Measurements from ENCODE around the gene RAP1GAP. TPM values are rescaled to one million over a fixed set of nuclear protein-coding genes. Genes with fewer than 3 reads are reported as not detected.

Gene RAP1GAP
- total and polyA plus RNA-seq, 4 donors: 8.6 to 23.1 (median 11.3) TPM

GRCh38 chr1:21667348-21668231 is 1.6 kb downstream of the RAP1GAP start:
- peaks cover 10 to 34% (median 24%) of the 10 kb centered on the region in 4 donors for H3K4me1 ChIP-seq (ENCODE audit: control insufficient read depth in 4 of 4, insufficient read depth in 4 of 4, low read length in 3 of 4)
- no peak overlapping the region for H3K4me3 ChIP-seq (ENCODE audit: low read depth in 1 of 3, low read length in 3 of 3)
- H3K9ac ChIP-seq (ENCODE audit: low read depth in 1 of 2, low read length in 2 of 2): no peak overlapping the region
- no peaks in the 10 kb centered on the region for H3K27me3 ChIP-seq (ENCODE audit: control insufficient read depth in 4 of 4, insufficient read depth in 4 of 4, low read length in 3 of 4)
- DNase-seq (ENCODE audit: low spot score): no peak
- 79% methylated on average over 11 of the region's 11 CpGs for WGBS
- H3K36me3 ChIP-seq (ENCODE audit: control insufficient read depth in 4 of 4, insufficient read depth in 3 of 4, low read depth in 1 of 4, low read length in 3 of 4): no peaks in the 10 kb centered on the region
- TF ChIP-seq HNF4G (IDR thresholded peaks at IDR 0.05) (no peak), REST (IDR thresholded peaks at IDR 0.05) (no peak), CTCF (IDR thresholded peaks at IDR 0.05; ENCODE audit: low read depth, low read length, missing input control) (no peak), GABPA (IDR thresholded peaks at IDR 0.05 in 1 of 2, conservative IDR thresholded peaks at IDR 0.05 in 1 of 2) (no peak), ZBTB33 (IDR thresholded peaks at IDR 0.05) (no peak), HNF4A (conservative IDR thresholded peaks at IDR 0.05) (no peak), NR2F2 (IDR thresholded peaks at IDR 0.05) (no peak), JUND (IDR thresholded peaks at IDR 0.05) (no peak), ATF3 (IDR thresholded peaks at IDR 0.05) (no peak), EGR1 (IDR thresholded peaks at IDR 0.05; ENCODE audit: low read depth in 2 of 2) (no peak), MAX (IDR thresholded peaks at IDR 0.05) (no peak), RXRA (IDR thresholded peaks at IDR 0.05) (no peak), TAF1 (conservative IDR thresholded peaks at IDR 0.05) (no peak), RAD21 (IDR thresholded peaks at IDR 0.05) (no peak)
- no peak overlapping the region for H3K27ac ChIP-seq (ENCODE audit: low read depth in 1 of 2, low read length in 2 of 2)
- H3K9me3 ChIP-seq (ENCODE audit: control insufficient read depth in 4 of 4, low read length in 3 of 4): no peaks in the 10 kb centered on the region

All from liver (tissue), 9 donors.